IPS-15b (cell line): ENCODE results near the gene OTUD5.
A peak's percentile ranks its signal among the peaks of the same experiment; 100 is the strongest.

ENCODE experiments used
- H3K27me3 ChIP-seq: one replicate; pipeline ENCODE4 v1.6.1; 2013; ENCODE audit warnings: low read length; ENCODE audit not compliant: control insufficient read depth, insufficient read depth
- H3K36me3 ChIP-seq: one replicate; pipeline ENCODE4 v1.6.1; 2013; ENCODE audit warnings: low read length; ENCODE audit not compliant: control insufficient read depth, insufficient read depth
- H3K4me1 ChIP-seq: one replicate; pipeline ENCODE4 v1.6.1; 2013; ENCODE audit warnings: mild to moderate bottlenecking, low read length; ENCODE audit not compliant: control insufficient read depth, insufficient read depth
- H3K4me3 ChIP-seq: one replicate; pipeline ENCODE4 v1.5.1; 2013; ENCODE audit warnings: low read depth, low read length
- H3K9ac ChIP-seq: one replicate; pipeline ENCODE4 v1.6.1; 2013; ENCODE audit warnings: low read depth, mild to moderate bottlenecking, low read length
- H3K9me3 ChIP-seq: one replicate; pipeline ENCODE4 v1.6.1; 2013; ENCODE audit warnings: mild to moderate bottlenecking, low read length; ENCODE audit not compliant: control insufficient read depth, insufficient read depth

OTUD5 gene

DNA sequence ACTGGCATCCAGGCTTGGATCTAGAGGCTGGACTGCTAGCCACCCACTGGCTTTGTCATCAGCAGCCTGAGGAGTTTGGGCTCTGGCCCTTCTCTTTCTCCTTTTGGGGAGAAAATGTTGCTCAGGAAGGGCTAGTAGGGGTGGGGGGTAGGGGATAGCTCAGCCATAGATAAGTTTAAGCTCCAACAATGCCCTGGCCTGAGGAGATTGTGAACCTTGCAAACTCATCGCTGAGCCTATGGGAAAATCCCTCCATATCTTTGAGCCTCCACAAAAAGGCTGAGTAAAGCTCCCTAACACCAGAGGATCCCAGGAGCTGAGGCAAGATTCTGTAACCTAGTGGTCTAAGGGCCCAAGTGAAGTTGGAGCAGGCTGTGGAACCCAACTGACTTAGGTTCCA lies 8.8 kb downstream of the OTUD5 start:
- Histone ChIP-seq H3K27me3 (no peaks in the 10 kb centered on the region), H3K4me3 (no peak overlapping the region), H3K36me3 (no peaks in the 10 kb centered on the region), H3K4me1 (no peaks in the 10 kb centered on the region), H3K9me3 (no peaks in the 10 kb centered on the region), H3K9ac (no peak overlapping the region)

DNA sequence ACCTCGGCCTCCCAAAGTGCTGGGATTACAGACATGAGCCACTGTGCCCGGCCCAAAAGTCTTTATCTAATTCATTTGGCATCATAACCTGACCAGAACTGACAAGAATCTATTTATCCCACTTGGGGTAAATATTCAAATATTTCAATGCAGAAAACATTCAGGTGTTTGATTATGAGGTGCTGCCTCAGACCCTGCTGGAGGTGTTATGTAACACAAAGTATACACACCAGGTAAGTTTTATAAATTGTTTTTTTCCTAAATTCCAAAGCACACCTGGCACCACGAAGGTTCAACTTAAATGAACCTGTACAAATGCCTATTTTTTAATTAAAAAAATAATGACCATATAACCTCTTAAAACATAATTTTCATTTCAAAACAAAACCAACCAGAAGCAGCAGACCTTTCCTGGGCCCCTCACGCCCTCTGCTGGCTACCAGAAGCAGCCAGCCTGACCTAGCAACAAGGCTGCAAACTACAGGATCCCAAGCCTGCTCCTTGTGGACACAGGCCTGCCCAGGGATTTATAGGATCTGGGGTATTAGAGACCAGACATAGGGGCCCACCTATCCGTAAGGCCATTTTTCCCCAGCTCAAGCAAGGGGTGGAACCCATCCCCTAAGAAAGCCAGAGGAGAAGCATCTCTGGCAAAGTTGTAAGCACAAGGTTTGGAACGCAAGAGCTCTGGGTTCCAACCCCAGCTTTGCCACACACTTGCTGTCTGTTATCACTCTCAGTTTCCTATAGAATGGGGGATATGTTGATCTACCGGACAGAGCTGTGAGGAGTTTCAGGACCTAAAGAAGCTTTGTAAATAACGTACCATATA lies 11.7 kb downstream of the OTUD5 start:
- no peak overlapping the region for H3K4me3 ChIP-seq
- H3K36me3 ChIP-seq = peaks cover 3% of the 10 kb centered on the region
- no peaks in the 10 kb centered on the region for H3K9me3 ChIP-seq
- H3K9ac ChIP-seq = no peak overlapping the region
- H3K27me3 ChIP-seq = no peaks in the 10 kb centered on the region
- H3K4me1 ChIP-seq = no peaks in the 10 kb centered on the region

DNA sequence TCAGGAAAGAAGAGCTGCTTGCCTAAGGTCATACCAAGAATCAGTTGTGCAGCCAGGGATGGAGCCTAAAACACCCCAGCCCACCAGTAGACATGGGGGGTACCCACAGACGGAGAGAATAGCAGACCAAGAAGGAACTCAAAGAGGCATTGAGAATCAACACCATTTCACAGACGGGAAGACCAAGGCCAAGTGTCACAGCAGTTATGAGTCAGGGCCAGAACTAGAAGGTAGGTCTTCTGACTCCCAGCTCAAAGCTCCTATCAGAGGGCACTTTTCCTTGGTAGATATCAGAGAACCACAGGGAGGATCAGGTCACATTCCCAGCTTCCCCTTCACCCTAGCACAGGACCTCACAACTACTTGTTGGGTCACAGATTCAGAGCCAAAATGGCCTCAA lies 14.5 kb downstream of the OTUD5 start:
- H3K4me1 ChIP-seq = peaks cover 4% of the 10 kb centered on the region
- H3K36me3 ChIP-seq = peaks cover 7% of the 10 kb centered on the region
- H3K9ac ChIP-seq = no peak overlapping the region
- H3K27me3 ChIP-seq = no peaks in the 10 kb centered on the region
- no peaks in the 10 kb centered on the region for H3K9me3 ChIP-seq
- H3K4me3 ChIP-seq = no peak overlapping the region

DNA sequence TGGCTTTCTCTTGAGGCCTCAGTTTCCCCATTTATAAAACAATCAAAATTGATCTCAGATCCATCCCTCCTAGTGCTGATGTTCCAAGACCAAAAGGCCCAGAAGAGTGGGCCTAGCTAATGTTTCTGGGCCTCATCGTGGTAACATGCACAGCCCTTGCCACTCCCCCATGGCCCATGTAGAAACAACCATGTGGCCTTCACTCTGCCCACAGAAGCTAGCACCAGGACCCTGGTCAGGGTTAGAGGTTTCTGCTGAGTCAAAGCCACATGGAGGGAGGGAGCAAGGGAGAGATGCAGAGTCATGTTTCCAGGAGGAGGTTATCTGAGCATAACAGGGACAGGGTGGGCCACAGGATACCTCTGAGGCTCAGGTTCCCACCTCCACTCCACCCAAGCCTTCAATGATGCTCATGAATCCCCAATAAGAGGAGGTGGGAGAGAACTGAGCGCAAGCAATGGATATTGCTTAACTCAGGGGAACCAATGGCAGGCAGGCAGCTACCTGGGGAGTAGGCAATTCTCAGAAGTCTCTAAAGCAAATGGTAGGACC lies 16.9 kb downstream of the OTUD5 start:
- no peak overlapping the region for H3K4me3 ChIP-seq
- no peaks in the 10 kb centered on the region for H3K27me3 ChIP-seq
- no peak overlapping the region for H3K9ac ChIP-seq
- H3K4me1 ChIP-seq = peaks cover 17% of the 10 kb centered on the region
- peaks cover 7% of the 10 kb centered on the region for H3K36me3 ChIP-seq
- H3K9me3 ChIP-seq = no peaks in the 10 kb centered on the region

DNA sequence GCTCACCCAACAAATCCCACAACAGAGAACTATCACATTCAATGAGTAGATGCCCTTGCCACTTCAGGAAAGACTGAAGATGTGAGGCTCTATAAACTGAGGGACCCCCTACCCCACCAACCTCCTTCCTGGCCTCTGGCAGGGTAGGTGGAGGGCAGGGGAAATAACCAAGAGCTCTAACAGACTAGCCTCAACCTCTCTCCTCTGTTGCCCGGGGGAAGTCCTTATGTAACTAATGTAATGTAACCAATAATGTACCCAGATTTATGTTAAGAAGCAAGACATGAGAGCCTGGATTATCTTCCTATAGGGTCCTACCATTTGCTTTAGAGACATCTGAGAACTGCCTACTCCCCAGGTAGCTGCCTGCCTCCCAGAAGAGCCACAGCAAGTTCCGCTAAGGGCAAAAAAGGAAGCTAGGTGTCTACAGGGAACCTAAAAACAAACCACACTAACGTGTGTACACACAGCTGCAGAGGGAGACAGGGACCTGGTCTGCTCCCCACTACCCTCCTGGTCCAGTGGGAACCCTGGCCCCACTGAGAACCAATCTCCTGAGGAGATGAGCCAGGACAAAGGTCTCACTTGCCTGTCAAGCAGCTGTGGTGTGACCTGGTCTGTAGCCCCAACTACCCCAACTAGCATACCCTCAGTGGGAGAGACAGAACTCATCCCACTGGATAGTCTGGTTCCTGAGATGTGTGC lies 17.7 kb downstream of the OTUD5 start:
- Histone ChIP-seq H3K36me3 (peaks cover 9% of the 10 kb centered on the region), H3K4me3 (no peak overlapping the region), H3K27me3 (no peaks in the 10 kb centered on the region), H3K4me1 (peaks cover 17% of the 10 kb centered on the region), H3K9me3 (no peaks in the 10 kb centered on the region), H3K9ac (no peak overlapping the region)

DNA sequence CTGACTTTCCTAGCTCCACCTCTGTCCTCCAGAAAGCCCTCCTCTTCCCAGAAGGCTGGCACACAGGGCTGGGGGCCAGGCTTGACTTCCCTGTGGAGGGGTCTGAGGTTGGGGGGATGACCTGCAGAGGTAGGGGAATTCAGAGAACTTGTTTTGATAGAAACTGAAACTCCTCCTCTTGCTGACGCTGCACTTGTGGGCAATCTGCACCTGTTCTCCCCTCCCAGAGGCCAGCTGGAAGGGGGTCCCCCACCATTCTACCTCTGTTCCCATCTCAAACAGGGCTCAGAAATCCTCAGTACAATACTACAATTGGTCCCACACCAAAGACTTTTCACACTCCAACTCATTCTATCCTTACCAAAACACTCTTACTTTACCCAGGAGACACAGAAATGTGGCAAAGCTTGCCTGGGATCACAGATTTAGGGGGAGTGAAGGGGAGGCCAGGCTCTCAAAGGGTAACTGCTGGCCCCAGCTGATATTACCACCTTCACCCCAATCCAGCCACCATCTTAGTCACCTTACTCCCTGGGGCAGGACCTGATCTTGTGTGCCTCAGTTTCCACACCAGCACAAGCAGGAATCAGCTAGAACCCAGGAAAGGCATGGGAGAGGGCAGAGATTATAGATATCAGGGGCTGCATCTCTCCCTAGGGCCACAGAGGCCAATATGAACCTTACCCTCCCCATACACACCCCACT lies 18.5 kb downstream of the OTUD5 start:
- no peak overlapping the region for H3K4me3 ChIP-seq
- peaks cover 17% of the 10 kb centered on the region for H3K4me1 ChIP-seq
- H3K27me3 ChIP-seq = no peaks in the 10 kb centered on the region
- no peaks in the 10 kb centered on the region for H3K9me3 ChIP-seq
- no peak overlapping the region for H3K9ac ChIP-seq
- H3K36me3 ChIP-seq = peaks cover 17% of the 10 kb centered on the region

DNA sequence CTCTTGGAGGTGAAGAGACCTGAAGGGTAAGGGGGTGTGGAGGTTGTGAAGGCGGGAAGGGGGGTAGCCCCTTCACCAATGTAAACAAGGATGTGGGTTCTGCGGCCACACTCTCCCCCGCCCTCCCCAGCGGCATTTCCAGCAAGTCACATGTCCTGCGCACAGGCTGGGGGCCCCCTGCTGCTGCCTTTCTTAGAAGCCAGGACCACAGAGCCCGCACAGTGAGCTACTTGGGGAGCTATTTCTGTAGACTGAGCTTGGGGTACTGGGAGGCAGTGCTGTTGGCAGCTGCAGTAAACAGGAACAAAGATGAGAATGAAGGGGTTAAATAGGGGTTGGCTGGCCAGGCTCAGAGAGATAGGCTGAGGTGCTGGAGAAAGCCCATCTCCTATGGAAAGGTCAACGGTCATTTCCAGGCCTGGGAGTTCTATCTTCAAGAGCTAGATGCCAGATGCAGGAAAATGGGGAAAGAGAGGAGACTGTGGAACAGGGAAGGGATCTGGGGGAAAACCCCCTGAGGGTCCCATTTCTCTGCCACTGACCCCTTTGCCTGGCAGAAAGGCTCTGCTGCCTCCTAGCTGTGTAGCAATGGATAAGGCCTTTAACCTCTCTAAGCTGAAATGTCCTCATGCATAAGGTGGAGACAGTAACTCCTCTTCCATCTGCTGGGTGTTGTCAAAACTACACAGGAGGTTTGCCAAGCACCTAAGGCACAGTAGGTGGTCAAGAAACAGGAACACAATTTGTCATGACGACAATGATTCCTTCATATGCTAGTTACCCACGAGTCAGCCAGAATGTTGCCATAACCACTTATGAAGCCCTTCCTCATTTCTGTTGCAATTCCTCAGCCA lies 20.1 kb downstream of the OTUD5 start:
- Histone ChIP-seq H3K36me3 (peaks cover 18% of the 10 kb centered on the region), H3K9ac (peak overlapping the region; percentile 2), H3K4me1 (peaks cover 17% of the 10 kb centered on the region), H3K27me3 (no peaks in the 10 kb centered on the region), H3K9me3 (no peaks in the 10 kb centered on the region), H3K4me3 (peak overlapping the region; percentile 20)

DNA sequence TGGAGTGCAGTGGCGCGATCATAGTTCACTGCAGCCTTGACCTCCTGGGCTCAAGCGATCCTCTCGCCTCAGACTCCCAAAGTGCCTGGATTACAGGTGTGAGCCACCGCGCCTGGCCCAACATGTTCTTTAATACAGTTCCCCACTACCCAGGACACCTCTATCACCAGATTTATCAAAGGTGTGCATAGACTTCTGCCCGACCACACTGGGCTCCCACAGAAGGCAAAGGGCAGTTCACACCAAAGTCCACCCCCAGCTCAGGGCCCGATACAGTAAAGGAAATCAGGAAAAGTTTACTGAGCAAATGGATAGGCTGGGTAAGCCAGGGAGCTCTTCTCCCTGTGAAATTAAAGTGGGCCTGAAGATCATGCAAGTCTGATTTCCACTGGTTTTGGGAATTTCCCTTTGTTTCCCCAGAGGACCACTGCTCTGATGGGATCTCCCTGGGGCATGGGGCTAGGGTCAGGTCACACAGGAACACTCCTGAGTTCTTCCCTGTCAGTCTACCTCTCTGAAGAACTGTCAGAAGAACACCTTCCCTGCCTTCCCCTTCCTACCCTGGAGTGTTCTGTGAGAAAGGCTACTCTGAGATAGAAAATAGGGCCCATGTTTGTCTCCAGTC lies 20.9 kb downstream of the OTUD5 start:
- Histone ChIP-seq H3K36me3 (peaks cover 18% of the 10 kb centered on the region), H3K4me3 (peak overlapping the region; percentile 20), H3K4me1 (peaks cover 17% of the 10 kb centered on the region), H3K9me3 (no peaks in the 10 kb centered on the region), H3K27me3 (no peaks in the 10 kb centered on the region), H3K9ac (no peak overlapping the region)

DNA sequence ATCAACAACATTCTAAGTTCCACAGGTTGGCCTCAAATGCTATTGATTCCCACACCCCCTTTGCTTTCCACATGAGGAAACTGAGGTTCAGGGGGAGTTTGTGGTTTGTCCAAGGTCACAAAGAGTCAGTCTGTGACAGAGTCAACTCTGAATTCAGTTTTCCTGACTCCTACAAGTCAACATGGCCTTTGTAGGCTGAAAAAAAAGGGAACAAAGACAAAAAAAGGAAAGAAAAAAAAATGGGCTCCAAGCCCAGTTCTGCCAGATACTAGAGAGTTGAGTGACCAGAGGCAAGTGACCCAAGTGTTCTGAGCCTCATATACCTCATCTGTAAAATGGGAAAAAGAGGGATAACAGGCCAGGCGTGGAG lies 22.1 kb downstream of the OTUD5 start:
- no peaks in the 10 kb centered on the region for H3K9me3 ChIP-seq
- no peak overlapping the region for H3K9ac ChIP-seq
- H3K4me1 ChIP-seq = peaks cover 17% of the 10 kb centered on the region
- peaks cover 16% of the 10 kb centered on the region for H3K36me3 ChIP-seq
- no peak overlapping the region for H3K4me3 ChIP-seq
- no peaks in the 10 kb centered on the region for H3K27me3 ChIP-seq

DNA sequence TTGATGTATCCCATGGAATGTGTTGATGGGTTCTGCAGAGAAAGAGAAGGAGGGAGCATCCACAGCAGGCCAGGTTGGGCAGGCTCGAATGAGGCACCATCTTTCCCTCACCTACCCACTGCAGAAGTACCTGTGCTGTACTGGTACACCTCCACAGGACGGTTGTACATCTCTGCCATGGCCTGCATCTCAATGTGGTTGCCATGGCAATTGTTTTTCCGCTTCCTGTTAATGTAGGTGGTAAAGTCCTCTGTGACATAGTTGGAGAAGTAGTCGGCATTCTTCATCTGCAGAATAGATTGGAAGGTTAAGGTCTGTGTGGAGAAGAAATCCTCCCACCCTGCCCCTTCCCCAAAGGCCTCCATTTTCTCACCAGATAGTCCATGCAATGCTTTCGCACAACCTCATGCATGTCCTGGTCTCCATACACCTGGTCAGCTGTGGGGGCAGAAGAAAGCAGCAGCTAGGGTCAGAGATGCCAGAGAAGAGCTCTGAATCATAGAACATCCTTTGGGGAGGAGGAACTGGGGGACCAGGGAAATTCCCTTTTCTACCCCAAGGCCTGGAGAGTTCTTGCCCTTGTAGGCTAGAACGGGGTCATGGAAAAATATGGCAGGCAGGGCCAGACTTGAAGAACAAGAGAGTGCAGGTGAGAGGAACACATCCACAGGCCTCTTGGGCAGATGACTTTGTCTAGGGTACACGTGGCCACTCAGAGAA lies 22.7 kb downstream of the OTUD5 start:
- H3K4me3 ChIP-seq = no peak overlapping the region
- H3K36me3 ChIP-seq = peaks cover 18% of the 10 kb centered on the region
- peaks cover 17% of the 10 kb centered on the region for H3K4me1 ChIP-seq
- H3K9ac ChIP-seq = no peak overlapping the region
- no peaks in the 10 kb centered on the region for H3K27me3 ChIP-seq
- H3K9me3 ChIP-seq = no peaks in the 10 kb centered on the region
